Right lobe of liver (tissue), 6 donors: Measurements from ENCODE around the gene DNAJA2. TPM values are rescaled to one million over a fixed set of nuclear protein-coding genes. Genes with fewer than 3 reads are reported as not detected.

Experiments used
- ATAC-seq, 4 donors: fragments of 200-7000 bp; cut with Tn5 transposase; one replicate each; pipeline ENCODE4 v1.9.1; 2020; ENCODE audit warnings: mild to moderate bottlenecking in 4 of 4, moderate library complexity in 4 of 4
- DNase-seq, 3 donors: peaks; one replicate each; pipeline ENCODE4 v3.0.0-alpha.2; 2020
- H3K27ac ChIP-seq, 3 donors: fragments of 200-600 bp; one replicate each; pipeline ENCODE4 v1.8.0; 2022
- H3K27me3 ChIP-seq, 2 donors: fragments of 200-600 bp; one replicate each; pipeline ENCODE4 v1.8.0; 2022
- H3K36me3 ChIP-seq, 4 donors: fragments of 200-600 bp; sonication (generic) in 1 of 4; one replicate each; pipeline versions ENCODE4 v1.5.1 to v1.8.0; 2017 to 2022; ENCODE audit warnings: control low read depth in 1 of 4
- H3K4me1 ChIP-seq, 4 donors: fragments of 200-600 bp; sonication (generic) in 1 of 4; one replicate each; pipeline versions ENCODE4 v1.5.1 to v1.8.0; 2017 to 2022; ENCODE audit warnings: control low read depth in 1 of 4
- H3K4me3 ChIP-seq, 3 donors: fragments of 200-600 bp; one replicate each; pipeline ENCODE4 v1.8.0; 2022
- H3K9me3 ChIP-seq, 4 donors: fragments of 200-600 bp; sonication (generic) in 1 of 4; one replicate each; pipeline versions ENCODE4 v1.5.1 to v1.8.0; 2017 to 2022; ENCODE audit warnings: control low read depth in 1 of 4
- POLR2A ChIP-seq: fragments of 450-650 bp; IDR thresholded peaks from one replicate; pipeline ENCODE4 v1.6.1; 2017; ENCODE audit warnings: antibody characterized with exemption, mild to moderate bottlenecking
- WGBS: methylation state at CpG from one replicate; pipeline ENCODE4 v1.1.6; 2018; ENCODE audit warnings: low coverage, low lambda C conversion rate; ENCODE audit not compliant: insufficient coverage; ENCODE audit errors: missing lambda C conversion rate; 5-methylcytosine and 5-hydroxymethylcytosine counted together
- intact Hi-C, 2 donors: fragments of 100-400 bp; cut with DNase I; formaldehyde crosslinking; loops; one replicate each; pipeline versions ENCODE4 v1.11.2 to v1.14.1; 2022
- total RNA-seq, 6 experiments: library from RNA; depleted of rRNA in 2 of 6; stranded (reverse); fragments of >200 nt in 2 of 6; fragmentation: NEBNext Ultra II Directional in 3 of 6; extraction: Animal tissue kit (Norgen Biotek cat#: 25700) in 3 of 6; gene quantifications; one replicate each; pipeline versions ENCODE4 v1.1.0 to v1.2.4, GENCODE V29; 2016 to 2023
- TF ChIP-seq, protein P1 (sequence below), 4 donors: fragments of 200-600 bp in 3 of 4; fragments of 450-650 bp in 1 of 4; IDR thresholded peaks; one replicate each; pipeline versions ENCODE4 v1.5.1 to v1.8.0; 2016 to 2022; ENCODE audit warnings: antibody characterized with exemption in 4 of 4, mild to moderate bottlenecking in 2 of 4
- donor health status: DM: no; HTN: yes; CAD: no.
- donor health status: DM: no; HTN: no; CAD: no.
- donor health status: DM: no; HTN: no; CAD: no.
- donor health status: DM: no; HTN: yes; CAD: no.
- donor health status: DM: no; HTN: yes; CAD: no.

DNAJA2 gene
- total RNA-seq, 6 experiments from 2014 or later, result 25.3 to 38.3 (median 32.0) TPM

DNA sequence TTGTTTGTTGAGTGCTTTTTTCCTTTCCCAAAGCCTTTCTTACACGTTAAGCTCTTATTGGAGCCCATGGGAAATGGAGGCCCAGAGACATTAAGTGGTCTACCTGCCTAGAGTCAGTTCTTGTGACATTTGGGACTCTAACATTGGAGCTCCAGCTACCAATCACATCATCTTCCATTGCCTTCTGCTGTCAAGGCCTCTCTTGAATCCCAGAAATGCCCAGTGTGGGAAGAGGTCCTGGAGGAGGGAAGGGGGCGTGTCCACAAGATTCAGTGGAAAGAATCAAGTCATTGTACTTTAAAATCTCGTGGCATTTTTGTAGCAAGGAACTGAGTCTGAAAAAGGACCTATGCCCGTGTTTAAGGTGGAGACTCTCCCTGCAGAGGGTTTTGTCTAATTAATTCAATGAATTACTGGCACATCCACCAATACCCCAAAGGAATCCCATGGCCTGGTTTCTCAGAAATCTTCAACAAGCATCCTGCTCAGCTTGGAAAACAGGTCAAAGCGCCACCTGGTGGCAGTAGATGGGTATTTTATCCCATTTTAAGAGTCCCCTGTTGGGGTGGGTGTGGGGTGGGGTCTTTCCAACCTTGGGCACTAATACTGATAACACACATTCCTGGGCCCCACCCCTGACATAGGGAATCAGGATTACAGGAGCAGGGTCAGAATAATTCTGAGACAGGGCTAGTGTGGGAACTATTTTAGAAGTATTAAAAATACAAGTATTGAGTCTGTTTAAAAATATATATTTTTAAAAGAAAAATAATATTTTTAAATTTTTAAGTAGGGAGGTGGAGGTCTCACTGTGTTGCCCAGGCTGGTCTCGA is 64.7 kb downstream of the DNAJA2 start:
- TF ChIP-seq POLR2A, result no peak
- TF ChIP-seq, protein P1, sequence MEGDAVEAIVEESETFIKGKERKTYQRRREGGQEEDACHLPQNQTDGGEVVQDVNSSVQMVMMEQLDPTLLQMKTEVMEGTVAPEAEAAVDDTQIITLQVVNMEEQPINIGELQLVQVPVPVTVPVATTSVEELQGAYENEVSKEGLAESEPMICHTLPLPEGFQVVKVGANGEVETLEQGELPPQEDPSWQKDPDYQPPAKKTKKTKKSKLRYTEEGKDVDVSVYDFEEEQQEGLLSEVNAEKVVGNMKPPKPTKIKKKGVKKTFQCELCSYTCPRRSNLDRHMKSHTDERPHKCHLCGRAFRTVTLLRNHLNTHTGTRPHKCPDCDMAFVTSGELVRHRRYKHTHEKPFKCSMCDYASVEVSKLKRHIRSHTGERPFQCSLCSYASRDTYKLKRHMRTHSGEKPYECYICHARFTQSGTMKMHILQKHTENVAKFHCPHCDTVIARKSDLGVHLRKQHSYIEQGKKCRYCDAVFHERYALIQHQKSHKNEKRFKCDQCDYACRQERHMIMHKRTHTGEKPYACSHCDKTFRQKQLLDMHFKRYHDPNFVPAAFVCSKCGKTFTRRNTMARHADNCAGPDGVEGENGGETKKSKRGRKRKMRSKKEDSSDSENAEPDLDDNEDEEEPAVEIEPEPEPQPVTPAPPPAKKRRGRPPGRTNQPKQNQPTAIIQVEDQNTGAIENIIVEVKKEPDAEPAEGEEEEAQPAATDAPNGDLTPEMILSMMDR (IDR thresholded peaks at IDR 0.05), result peak; percentile 59 to 72 (median 69)
- Histone ChIP-seq H3K36me3 (peaks cover 0 to 61% (median 31%) of the 10 kb centered on the region in 4 donors), H3K4me3 (no peak overlapping the region), H3K27ac (no peak overlapping the region), H3K27me3 (no peaks in the 10 kb centered on the region), H3K9me3 (no peaks in the 10 kb centered on the region), H3K4me1 (no peaks in the 10 kb centered on the region)
- DNase-seq, result no peak
- ATAC-seq, result peak; percentile 23 to 72 (median 63)
- WGBS, result 52% methylated on average over 6 of the region's 6 CpGs
- intact Hi-C loops, result loop anchor here (5.0 kb wide), 2 partner anchors 51 to 56 kb away; no protein-coding TSS in a partner anchor

- intact Hi-C loops, result loop anchor here (5.0 kb wide), 2 partner anchors 50 to 55 kb away; no protein-coding TSS in a partner anchor
- 70% methylated on average over 7 of the region's 12 CpGs for WGBS
- H3K4me3 ChIP-seq, result no peak overlapping the region
- no peak overlapping the region for H3K27ac ChIP-seq
- H3K9me3 ChIP-seq, result no peaks in the 10 kb centered on the region
- no peak for DNase-seq
- TF ChIP-seq, protein P1 (IDR thresholded peaks at IDR 0.05), result no peak
- no peak for TF ChIP-seq POLR2A
- peak in 3 of 4 donors; percentile 14 to 30 (median 25) for ATAC-seq
- H3K27me3 ChIP-seq, result no peaks in the 10 kb centered on the region
- H3K4me1 ChIP-seq, result no peaks in the 10 kb centered on the region
- H3K36me3 ChIP-seq, result peaks cover 0 to 57% (median 25%) of the 10 kb centered on the region in 4 donors
These were observed 66.3 kb downstream of the DNAJA2 start for GRCh38 chr16:46907061-46907774.

- TF ChIP-seq, protein P1 (IDR thresholded peaks at IDR 0.05), result no peak
- TF ChIP-seq POLR2A, result no peak
- Histone ChIP-seq H3K4me1 (no peaks in the 10 kb centered on the region), H3K4me3 (no peak overlapping the region), H3K9me3 (no peaks in the 10 kb centered on the region), H3K27me3 (no peaks in the 10 kb centered on the region), H3K27ac (no peak overlapping the region), H3K36me3 (peaks cover 0 to 50% (median 20%) of the 10 kb centered on the region in 4 donors)
- intact Hi-C loops, result loop anchor here (5.0 kb wide), 2 partner anchors 49 to 54 kb away; no protein-coding TSS in a partner anchor
- DNase-seq (no peak), ATAC-seq (no peak)
- WGBS, result 94% methylated on average over 3 of the region's 12 CpGs
These were observed 67.0 kb downstream of the DNAJA2 start for GRCh38 chr16:46906360-46907060.

Other genes starting within 250 kb of the DNAJA2 start
- under 1 TPM; 0.06 to 0.44 (median 0.23) TPM for gene MYLK3, start 225.3 kb downstream of the DNAJA2 start, total RNA-seq
- 1 to 10 TPM; 5.5 to 9.8 (median 7.4) TPM for gene C16orf87, start 142.5 kb downstream of the DNAJA2 start, total RNA-seq
- 100 to 1,000 TPM in 2 of 6 experiments, 10 to 100 TPM in 4; 30.8 to 163 (median 92.0) TPM for gene GPT2, start 89.3 kb downstream of the DNAJA2 start, total RNA-seq
- 1 to 10 TPM in 1 of 6 experiments, under 1 TPM in 5; 0.29 to 1.6 (median 0.66) TPM for gene NETO2, start 170.3 kb upstream of the DNAJA2 start, total RNA-seq